GM18517 (cell line): ENCODE results near the gene ARHGAP8.
"Not testable (repeated sequence)": the region's sequence is repeated elsewhere in the genome, so short reads cannot be mapped to it uniquely, and the experiment has no call there.

Experiments used
- ATAC-seq: cut with Tn5 transposase; IDR thresholded peaks from one replicate; pipeline ENCODE4 v1.9.1; 2021; ENCODE audit warnings: mild to moderate bottlenecking, moderate library complexity; ENCODE audit not compliant: unreplicated experiment

The ARHGAP8 gene

DNA sequence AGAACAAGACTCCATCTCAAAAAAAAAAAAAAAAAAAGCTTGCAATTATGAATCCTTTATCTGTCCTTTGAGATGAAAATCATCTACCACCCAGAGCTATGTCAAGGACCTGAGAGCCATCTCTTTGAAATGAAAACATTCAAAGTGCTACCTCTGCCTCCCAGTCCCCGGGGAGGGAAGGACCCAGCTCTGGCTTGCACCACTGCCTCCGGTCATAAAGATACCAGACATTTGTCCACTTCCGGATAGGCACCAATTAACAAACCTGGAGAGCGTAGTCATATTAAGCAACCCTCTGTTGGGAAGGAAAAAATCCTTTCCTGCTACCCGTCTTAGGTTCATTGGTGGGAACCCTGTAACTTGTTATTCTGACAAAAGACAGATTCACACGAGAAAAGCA, 98.6 kb downstream of the ARHGAP8 start:
- ATAC-seq, result no peak

DNA sequence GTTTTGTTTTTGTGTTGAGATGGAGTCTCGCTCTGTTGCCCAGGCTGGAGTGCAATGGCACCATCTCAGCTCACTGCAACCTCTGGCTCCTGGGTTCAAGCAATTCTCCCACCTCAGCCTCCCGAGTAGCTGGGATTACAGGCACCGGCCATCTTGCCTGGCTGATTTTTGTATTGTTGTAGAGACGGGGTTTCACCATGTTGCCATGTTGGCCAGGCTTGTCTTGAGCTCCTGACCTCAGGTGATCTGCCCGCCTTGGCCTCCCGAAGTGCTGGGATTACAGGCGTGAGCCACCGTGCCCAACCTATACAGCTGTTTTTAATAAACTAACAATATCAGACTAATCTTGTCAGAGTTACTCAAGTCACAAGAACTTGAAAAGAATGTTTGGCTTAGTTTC, 102.3 kb downstream of the ARHGAP8 start:
- ATAC-seq, result not testable (repeated sequence)

DNA sequence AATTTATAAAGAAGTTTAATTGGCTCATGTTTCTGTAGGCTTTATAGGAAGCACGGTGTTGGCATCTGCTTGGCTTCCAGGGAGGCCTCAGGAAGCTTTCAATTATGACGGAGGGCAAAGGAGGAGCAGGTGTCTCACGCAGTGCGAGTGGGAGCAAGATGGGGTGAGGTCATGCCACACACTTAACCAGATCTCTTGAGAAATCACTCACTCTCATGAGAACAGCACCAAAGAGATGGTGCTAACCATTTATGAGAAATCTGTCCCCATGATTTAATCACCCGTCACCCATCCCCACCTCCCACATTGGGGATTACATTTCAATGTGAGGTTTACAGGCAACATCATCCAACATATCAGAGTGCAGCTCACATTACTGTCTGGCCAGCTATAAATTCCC, 103.5 kb downstream of the ARHGAP8 start:
- ATAC-seq, result no peak

DNA sequence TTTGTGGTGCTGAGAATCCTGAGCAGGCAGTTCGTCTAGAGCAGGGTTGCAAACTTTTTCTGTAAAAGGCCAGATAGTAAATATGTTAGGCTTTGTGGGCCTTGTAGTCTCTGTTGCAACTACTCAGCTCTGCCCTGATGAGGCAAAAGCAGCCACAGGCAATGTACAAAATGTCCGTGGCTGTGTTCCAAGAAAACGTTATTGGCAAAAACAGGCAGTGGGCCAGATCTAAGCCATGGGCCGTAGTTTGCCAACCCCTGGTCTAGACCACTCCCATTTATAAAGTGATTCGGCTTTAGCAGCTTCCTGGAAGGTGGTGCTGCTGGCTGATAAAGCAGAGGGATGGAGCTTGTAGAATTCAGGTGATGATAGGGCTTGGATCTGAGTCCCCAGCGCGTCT, 106.4 kb downstream of the ARHGAP8 start:
- not testable (repeated sequence) for ATAC-seq

DNA sequence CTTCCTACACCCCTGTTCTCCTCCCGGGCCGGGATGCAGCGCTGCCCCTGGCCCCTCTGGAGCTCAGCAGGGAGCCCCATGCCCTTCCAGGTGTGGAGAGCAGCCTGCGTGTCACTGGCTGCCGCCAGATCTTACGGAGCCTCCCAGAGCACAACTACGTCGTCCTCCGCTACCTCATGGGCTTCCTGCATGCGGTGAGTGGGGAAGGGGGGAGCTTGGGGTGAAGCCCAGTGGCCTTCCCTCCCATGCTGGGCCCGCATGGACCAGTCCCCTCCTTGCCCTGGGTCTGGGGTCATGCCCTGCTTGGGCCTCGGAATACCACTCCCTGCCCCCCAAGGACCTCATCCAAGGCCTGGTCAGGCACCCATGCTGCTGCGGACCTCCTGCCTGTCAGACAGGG, 107.3 kb downstream of the ARHGAP8 start:
- no peak for ATAC-seq

DNA sequence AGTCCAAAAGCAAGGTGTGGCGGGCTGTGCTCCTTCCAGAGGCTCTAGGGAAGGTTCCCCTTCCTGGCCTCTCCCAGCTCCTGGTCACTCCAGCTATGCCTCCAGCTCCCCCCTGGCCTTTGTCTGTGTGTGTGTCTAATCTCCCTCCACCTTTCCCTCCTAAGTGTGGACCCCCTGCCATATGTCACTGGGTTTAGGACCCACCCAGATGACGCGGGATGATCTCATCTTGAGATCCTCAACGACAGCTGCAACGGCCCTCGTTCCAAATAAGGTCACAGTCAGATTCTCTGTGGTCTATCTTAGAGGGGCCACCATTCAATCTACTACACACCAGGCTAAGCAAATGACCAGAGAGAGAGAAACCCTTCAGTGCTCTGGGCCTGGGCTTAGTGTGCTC, 107.9 kb downstream of the ARHGAP8 start:
- ATAC-seq, result no peak

DNA sequence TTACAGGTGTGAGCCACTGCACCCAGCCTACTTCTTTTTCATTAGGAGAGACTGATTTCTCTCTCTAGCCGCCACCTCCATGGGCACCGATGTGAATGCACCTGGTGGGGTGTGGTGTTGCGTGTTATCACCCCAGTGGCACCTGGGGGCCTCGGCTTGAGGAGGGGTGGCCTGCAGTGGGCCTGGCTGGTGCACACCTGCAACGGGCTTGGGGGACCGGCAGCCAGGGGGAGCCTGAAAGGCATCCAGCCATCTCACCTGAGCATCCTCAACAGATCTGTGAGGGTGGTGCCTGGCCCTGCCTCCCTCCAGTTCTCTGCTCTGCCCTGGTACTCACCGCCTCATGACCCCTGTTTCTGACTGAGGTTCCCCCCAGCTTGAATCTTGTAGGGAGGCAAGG, 108.9 kb downstream of the ARHGAP8 start:
- no peak for ATAC-seq

DNA sequence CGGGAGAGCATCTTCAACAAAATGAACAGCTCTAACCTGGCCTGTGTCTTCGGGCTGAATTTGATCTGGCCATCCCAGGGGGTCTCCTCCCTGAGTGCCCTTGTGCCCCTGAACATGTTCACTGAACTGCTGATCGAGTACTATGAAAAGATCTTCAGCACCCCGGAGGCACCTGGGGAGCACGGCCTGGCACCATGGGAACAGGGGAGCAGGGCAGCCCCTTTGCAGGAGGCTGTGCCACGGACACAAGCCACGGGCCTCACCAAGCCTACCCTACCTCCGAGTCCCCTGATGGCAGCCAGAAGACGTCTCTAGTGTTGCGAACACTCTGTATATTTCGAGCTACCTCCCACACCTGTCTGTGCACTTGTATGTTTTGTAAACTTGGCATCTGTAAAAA, 109.9 kb downstream of the ARHGAP8 start:
- ATAC-seq, result no peak

DNA sequence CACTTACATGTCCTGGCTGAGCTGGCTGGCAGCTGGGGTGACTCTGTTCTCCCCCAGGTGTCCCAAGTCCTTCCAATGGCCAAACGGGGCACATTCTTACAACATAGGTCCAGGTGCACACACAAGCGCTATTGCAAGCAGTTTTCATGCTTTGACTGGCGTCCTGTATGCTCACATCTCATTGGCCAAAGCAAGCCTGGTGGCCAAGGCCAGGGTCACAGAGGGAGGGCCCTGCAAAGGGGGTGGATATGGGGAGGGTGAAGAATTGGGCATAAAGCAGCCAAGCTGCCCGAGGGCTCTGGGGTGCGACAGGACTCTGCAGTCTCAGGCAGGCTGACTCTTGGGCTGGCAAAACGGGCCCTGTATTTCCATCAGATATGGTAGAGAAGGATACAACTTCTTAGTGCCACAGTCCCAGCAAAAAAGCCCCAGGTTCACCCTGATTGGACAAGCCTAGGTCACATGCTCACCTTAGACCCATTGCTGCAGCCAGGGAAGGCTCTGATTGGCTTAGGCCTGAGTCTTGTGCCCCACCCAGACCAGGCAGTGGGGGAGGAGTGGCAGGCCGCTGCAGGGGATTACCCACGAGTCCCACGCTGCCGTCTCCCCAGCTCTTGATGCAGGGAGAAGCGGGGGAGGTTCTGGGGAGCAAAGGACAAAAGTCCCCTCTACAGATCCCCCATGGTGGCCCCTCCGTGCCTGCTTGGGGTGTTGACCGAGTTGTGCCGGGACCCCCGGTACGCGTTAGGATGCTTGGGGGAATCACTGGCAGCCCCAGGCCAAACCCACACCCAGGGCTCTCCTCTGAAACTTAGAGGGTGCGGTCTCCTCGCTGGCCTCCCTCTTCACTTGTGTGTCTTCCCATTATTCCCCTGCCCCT, 110.8 kb downstream of the ARHGAP8 start:
- ATAC-seq, result no peak

DNA sequence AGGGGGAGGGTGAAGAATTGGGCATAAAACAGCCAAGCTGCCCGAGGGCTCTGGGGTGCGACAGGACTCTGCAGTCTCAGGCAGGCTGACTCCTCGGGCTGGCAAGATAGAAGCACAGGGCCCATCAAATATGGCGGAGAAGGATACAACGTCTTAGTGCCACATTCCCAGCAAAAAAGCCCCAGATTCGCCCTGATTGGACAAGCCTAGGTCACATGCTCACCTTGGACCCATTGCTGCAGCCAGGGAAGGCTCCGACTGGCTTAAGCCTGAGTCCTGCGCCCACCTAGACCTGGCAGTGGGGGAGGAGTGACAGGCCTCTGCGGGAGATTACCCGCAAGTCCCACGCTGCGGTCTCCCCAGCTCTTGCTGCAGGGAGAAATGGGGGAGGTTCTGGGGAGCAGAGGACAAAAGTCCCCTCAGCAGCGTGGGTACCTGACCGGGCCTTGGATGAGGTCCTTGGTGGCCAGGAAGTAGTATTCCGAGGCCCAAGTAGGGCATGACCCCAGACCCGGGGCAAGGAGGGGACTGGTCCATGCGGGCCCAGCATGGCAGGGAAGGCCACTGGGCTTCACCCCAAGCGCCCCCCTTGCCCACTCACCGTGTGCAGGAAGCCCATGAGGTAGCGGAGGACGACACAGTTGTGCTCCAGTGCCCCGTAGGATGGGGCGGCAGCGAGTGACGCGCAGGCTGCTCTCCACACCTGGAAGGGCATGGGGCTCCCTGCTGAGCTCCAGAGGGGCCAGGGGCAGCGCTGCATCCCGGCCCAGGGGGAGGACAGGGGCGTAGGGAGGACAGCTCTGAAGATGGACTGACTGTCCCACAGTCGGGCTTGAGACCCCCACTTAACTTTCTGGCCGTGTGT, 113.0 kb downstream of the ARHGAP8 start:
- ATAC-seq, result no peak

DNA sequence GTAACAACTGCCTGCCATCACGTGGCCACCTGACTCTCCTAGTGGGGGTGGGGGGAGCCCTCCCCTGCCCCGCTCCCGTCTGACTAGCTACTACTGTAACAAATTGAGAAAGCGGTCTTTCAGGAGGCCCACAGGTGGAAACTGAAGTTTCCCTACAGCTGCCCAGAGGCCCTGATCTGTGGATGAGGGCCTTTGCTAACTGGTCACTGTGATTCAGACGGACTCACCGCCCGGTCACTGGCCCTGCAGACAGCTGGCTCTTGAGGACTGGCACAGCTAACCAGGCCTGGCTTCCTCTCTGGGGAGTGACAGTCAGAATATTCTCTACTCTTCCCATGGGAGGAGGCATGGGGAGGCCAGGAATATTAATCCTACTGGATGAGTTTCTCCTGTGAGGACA, 116.8 kb downstream of the ARHGAP8 start:
- ATAC-seq, result no peak

DNA sequence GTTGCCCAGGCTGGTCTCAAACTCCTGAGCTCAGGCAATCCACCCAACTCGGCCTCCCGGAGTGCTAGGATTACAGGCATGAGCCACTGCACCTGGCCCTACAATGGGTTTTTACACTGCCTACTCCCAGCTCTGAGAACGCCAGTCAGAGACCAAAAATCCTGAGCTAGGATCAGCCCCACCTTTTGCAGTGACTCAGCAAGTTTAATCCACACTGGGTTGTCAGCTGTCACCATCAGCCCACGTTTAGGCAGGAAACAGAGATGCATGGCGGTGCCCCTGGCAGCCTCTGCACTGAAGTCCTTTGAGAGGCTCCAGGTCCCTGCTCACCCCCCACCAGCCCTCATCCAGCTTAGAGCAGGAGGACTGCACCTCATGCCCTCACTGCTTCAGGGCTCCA, 117.6 kb downstream of the ARHGAP8 start:
- ATAC-seq, result no peak

DNA sequence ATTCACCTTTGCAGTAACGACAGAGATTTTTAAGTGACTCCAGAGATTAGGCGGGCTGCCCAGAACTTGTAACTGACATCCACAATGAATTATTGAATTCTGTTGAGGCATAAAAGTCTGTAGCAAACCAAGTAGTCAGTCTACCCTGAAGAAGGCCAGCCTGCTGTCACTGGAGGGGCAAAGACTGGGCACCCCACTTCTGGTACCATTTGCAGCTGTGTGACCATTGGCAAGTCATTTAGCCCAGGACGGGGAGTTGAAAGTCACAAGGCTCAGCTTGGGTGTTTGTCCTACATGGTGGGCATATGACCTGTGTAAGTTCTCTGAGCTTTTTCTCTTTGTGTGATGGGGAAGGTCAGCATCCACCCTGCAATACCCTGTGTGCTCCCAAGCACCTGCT, 119.4 kb downstream of the ARHGAP8 start:
- no peak for ATAC-seq

DNA sequence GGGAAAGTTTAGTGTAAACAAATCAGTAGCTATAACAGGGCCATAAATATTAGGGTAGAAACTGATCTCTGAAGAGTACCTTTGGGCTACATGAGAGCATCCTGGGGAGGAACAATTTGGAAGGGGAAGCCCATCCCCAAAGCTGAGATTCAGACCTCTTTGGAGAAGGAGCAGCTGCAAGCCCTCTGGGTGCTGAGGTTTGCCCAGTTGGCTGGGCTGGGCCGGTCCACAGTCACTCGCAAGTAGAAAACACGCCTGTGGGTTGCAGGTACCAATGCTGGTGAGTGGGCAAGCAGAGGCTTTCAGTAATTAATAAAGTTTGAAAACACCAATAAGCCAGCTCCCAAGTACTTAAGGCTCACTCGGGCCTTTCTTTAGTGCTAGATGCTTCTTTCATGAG, 124.5 kb downstream of the ARHGAP8 start:
- ATAC-seq, result no peak

DNA sequence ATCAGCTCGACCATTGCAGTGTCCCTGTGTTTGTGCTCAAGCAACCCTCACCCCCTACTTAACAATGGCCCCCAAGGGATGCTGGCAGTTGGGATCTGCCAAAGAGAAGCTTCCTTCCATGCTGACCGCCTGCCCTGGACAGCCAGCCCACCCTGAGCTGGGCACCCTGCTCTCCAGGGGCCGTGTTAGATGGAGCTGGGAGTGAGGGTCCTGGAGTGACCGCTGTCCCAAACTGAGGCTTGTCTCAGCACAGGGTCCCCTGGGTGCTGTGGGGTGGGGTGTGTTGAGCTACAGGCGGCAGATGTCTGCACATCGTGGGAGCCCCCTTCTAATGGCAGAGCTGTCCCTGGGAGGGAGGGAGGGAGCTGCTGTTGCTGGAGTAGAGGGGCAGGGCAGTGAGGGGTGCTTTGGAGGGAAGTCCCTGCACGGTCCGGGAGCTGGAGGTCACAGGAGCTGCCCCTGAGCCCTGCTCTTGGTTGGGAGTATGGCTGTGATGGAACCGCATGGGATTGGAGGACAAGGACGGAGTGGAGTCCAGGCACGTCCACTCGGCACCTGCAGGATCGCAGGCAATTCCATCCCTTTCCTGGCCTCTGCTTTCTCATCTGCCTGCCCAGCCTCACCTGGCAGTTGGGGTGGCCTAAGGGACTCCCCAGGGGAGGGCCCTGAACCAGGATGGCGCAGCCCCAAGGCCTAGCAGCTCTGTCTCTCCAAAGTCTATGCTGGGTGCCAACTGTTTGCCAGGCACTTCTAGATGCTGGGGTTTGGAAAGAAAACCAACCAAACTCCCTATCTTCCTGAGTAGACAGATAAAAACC, 126.3 kb downstream of the ARHGAP8 start:
- no peak for ATAC-seq

DNA sequence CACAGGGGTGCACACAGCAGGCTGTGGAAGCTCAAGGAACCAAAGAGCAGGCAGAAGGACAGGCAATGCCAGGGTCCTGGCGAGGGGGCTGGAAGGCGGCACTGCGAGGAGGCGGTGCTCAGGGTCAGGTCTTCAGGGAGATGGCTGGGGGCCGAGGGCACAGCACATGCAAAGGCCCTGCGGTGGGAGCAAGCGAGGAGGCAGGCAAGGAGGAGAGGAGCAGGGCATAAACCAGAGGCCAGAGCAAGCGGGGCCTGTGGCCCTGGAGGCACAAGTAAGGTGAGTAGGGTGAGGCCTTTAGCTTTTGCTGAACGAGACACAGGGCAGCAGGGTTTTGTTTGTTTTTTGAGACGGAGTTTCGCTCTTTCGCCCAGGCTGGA, 126.9 kb downstream of the ARHGAP8 start:
- ATAC-seq, result no peak

DNA sequence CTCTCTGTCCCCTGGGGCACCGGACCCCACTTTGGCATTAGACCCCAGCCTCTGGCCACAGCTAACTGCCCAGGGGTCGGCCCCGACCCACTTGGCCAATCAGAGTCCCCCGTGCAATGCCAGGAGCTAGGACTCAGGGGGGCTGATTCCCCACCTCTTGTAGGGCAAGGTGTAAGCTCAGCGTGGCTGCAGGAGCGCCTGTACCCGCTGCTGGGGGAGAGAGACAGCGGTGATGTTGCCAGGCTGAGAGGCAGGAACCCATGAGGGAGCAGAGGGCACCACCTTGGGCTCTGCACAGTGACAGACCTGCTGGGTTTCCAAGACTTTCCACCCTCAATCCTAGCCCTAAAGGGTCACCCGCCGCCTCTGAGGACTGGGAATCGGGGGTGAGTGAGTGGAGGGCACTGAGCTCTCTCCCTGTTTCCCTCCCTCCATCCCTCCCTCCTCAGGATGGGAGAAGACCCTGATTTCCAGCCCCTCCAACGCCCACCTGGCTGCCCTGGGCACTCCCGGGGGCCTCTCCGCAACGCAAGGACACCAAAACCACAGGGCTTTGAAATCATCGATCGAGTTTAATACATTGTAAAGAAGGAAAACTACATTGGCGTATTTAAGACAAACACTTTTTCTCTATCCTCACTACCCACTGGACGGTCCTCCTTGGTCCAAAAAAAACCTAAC, 128.4 kb downstream of the ARHGAP8 start:
- no peak for ATAC-seq

DNA sequence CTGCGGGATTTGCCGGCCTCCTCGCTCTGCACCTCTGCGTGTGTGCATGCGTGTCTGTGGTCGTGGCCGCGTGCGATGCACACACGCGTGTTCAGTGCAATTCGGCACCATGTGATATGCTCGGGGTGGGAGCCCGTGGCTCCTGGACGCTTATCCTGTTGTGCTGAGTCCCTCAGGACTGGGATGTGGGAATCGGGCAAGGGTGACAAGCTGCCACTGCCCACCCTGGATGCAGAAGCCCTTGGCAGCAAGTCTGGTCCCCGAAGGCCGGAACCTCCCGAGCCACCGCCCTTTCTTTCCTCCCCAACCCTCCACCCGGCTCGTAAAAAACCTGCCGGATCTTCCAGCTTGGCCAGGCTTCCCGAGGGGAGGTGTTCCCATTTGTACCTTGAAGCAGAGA, 129.2 kb downstream of the ARHGAP8 start:
- ATAC-seq, result no peak

DNA sequence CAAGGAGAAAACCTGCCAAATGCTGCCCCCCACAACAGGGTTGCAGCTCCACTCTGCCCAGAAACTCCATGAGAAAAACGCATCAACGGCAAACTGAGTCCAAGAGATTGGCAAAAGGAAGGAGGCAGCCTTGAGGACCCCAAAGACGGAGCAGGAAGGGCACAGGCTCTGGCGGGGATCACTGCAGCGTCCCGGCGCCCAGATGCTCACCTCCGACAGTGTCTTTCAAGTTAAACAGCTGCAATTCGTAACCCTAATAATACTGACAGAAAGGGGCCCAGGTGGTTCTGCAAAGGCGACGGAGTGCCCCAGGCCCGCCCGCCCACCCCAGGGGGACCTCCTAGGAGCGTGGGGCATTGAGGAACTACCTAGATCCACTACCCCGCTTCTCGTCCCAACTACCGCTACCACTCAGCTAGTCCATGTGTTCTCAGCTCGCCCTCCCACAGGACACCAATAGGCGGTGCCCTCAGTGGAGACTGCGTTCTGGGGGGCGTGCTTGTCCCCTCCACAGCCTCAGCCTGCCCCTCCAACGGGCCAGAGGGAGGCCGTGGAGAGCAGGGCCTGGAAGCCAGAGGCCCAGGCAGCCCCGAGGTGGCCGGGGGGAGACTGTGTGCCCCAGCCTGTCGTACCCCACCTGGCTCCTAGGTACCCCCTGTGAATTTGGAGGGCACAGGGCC, 130.0 kb downstream of the ARHGAP8 start:
- no peak for ATAC-seq

DNA sequence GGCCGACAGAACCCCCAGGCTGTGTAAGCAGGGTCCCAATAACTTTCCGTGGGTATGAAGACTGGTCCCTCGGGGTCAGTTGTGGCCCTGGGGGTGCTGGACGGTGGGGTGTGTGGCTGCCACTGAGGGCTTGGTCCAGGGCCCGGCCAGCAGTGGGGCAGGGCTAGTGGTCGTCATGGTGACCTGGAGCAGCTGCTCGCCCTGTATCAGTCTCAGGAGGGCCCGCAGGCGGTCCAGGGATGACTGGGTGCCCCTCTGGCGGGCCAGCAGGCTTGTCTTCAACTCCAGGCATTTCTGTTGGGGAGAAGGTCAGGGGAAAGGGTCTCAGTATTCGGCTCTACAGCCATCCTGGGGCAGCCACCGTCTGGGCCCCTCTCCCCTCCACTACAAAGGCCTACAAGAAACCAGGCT, 130.6 kb downstream of the ARHGAP8 start:
- ATAC-seq, result no peak
